ENCODE data around the gene STAT3.

GRCh38 chr17:42347198-42347597 lies 41.0 kb downstream of the STAT3 start:
- TF ChIP-seq CTCF (IDR thresholded peaks at IDR 0.05; ENCODE audit: low read depth, low read length) (no peak), POLR2A (IDR thresholded peaks at IDR 0.05; ENCODE audit: extremely low read depth, insufficient read length) (no peak), MYC (IDR thresholded peaks at IDR 0.05; ENCODE audit: low read depth, low read length) (no peak), MAX (IDR thresholded peaks at IDR 0.05; ENCODE audit: low read depth, low read length) (no peak)
